ENCODE data around the gene HCN3.

HCN3 gene

GRCh38 chr1:155334962-155335361 lies 57.7 kb downstream of the HCN3 start:
- no peaks in the 10 kb centered on the region for H3K27me3 ChIP-seq (ENCODE audit: insufficient read depth, low read length)
- H3K79me2 ChIP-seq (ENCODE audit: insufficient read depth, low read length), result no peaks in the 10 kb centered on the region
- H3K36me3 ChIP-seq (ENCODE audit: insufficient read depth, low read length), result peaks cover 76% of the 10 kb centered on the region
- H3K9me3 ChIP-seq (ENCODE audit: low read length), result no peaks in the 10 kb centered on the region
- H3F3A ChIP-seq (ENCODE audit: insufficient read depth, low read length), result no peaks in the 10 kb centered on the region
- H4K20me1 ChIP-seq (ENCODE audit: insufficient read depth, low read length), result no peaks in the 10 kb centered on the region
- no peak overlapping the region for H3K4me3 ChIP-seq (ENCODE audit: low read depth, low read length, poor library complexity, severe bottlenecking)
- H2AFZ ChIP-seq (ENCODE audit: low read length), result no peak overlapping the region
- no peak overlapping the region for H3K27ac ChIP-seq (ENCODE audit: low read depth, low read length, poor library complexity, severe bottlenecking)
- H3K4me2 ChIP-seq (ENCODE audit: low read length), result no peak overlapping the region
- no peaks in the 10 kb centered on the region for H3K9me2 ChIP-seq (ENCODE audit: low read depth, low read length)
- TF ChIP-seq CTCF (IDR thresholded peaks at IDR 0.05; ENCODE audit: low read length) (no peak), EZH2 (IDR thresholded peaks at IDR 0.05; ENCODE audit: borderline replicate concordance, low read length) (no peak)
- H3K9ac ChIP-seq (ENCODE audit: low read length), result no peak overlapping the region
- H3K4me1 ChIP-seq (ENCODE audit: insufficient read depth, low read length, severe bottlenecking), result no peaks in the 10 kb centered on the region
